HG02852 (cell line): ENCODE measurements around the gene NLGN1.
"Not testable (repeated sequence)": the region's sequence is repeated elsewhere in the genome, so short reads cannot be mapped to it uniquely, and the experiment has no call there.

Experiments used
- ATAC-seq: cut with Tn5 transposase; IDR thresholded peaks from one replicate; pipeline ENCODE4 v1.9.1; 2021; ENCODE audit warnings: mild to moderate bottlenecking, moderate library complexity; ENCODE audit not compliant: unreplicated experiment

Gene NLGN1

DNA sequence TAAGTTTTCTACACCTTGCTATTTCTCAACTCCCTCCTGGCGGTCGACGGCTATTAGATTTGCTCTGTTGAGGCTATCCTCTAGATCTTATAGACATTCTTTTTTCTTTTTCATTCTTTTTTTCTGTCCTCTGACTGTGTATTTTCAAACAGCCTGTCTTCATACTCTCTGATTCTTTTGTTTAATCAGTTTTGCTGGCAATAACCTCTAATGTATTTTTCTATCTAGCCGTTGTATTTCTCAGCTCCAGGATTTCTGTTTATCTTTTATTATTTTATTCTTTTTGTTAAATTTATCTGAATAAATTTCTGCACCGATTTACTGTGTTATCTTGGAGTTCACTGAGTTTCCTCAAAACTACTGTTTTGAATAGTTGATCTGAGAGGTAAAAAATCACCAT lies 31.5 kb downstream of the NLGN1 start:
- ATAC-seq: no peak

DNA sequence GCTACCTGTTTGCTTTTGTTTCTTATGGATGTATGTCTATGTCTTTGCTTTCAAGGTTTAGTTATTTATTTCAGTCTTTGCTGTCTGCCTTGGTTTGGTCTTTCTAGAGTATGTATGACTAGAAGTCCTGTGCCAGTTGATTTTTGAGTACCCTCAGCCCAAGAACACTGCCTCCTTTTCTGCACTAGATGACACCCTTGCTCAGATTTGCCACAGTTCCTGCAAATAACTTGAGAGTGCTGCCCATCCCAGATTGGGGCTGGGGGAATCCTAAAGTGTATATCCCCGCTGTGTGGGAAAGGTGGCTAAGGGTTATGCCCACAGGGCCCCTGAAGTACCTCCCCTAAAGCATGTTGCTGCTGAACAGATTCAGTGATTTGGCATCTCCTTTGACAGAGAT lies 32.0 kb downstream of the NLGN1 start:
- no peak for ATAC-seq

DNA sequence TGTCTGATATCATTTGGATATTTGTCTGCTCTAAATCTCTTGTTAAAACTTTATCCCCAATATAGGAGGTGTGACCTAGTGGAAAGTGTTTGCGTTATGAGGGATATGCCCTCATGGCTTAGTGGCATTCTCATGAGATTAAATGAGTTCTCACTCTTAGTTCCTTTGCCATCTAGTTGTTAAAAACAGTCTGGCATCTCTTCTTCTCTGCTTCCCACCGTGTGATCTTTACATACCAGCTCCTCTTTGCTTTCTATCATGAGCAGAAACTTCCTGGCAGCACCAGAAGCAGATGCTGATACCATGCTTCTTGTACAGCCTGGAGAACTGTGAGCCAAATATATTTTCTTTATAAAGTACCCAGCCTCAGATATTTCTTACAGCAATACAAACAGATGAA lies 33.0 kb downstream of the NLGN1 start:
- no peak for ATAC-seq

DNA sequence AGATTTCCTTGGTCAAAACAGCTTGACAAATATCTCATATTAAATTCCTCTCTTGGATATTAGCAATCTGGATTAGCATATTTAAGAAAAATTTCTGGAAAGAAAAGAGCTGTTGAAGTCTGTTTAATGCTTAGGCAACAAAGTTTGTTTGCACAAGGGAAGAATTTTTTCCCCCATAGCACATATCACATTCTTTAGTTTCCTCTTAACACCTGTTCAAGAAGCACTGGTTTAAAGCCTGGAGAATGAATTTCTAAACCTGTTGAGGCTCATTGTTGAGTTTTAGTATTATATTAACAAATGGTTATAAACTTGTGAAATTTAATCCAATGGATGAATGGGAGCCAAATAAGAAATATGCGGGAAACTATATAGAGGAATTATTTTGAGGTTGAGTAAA lies 41.5 kb downstream of the NLGN1 start:
- ATAC-seq: no peak

DNA sequence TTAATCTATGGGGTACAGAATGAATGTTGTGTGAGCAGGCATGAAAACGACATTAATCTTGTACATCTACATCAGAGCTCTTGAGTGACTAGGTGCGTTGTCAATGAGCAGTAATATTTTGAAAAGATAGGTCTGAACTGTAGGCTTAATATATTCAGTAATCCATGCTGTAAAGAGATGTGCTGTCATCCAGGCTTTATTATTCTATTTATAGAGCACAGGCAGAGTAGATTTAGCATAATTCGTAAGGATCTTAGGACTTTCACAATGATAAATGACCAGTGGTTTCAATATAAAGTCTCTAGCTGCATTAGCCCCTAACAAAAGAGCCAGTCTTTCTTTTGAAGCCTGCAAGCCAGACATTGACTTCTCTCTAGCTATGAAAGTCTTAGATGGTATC lies 43.0 kb downstream of the NLGN1 start:
- no peak for ATAC-seq

DNA sequence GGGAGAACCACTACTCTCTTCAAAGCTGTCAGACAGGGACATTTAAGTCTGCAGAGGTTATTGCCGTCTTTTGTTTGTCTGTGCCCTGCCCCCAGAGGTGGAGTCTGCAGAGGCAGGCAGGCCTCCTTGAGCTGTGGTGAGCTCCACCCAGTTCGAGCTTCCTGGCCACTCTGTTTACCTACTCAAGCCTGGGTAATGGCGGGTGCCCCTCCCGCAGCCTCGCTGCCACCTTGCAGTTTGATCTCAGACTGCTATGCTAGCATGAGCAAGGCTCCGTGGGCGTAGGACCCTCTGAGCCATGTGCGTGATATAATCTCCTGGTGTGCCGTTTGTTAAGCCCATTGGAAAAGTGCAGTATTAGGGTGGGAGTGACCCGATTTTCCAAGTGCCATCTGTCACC lies 54.0 kb downstream of the NLGN1 start:
- not testable (repeated sequence) for ATAC-seq

DNA sequence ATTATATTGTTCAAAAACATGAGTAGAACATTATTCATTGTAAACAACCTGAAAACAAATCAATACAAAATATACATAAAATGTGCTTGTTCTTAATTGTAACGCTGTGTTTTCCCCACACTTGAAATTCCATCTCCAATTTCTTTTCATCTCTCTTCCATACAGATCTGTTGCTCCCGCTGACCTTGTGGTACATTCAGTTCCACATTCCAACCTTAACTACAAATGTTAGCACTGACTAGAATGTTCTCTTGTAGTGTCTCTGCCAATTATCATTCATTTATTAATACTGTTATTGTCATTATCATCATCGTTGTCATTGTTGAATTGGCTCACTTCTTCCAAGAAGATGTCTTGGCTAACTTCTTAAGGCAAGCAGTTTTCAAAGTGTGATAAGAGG lies 65.7 kb downstream of the NLGN1 start:
- ATAC-seq: no peak

DNA sequence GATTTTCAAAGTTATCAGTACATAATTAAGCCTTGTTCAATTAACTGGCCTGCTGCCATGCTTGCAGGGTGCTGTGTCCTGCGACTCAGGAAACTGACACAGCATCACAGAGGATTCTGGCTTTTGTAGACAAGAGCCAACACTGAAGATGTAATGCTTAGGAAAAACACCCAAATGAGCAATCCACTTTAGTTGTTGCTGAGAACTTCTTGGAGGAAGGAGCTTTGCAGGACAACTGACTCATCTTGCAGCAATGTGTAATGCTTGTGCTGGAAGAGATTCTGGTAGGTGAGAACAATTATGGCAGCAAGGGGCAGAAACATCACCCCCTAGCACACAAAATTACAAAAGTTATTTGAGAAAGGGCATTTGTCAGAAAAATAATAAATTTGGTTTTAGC lies 67.6 kb downstream of the NLGN1 start:
- ATAC-seq: no peak

DNA sequence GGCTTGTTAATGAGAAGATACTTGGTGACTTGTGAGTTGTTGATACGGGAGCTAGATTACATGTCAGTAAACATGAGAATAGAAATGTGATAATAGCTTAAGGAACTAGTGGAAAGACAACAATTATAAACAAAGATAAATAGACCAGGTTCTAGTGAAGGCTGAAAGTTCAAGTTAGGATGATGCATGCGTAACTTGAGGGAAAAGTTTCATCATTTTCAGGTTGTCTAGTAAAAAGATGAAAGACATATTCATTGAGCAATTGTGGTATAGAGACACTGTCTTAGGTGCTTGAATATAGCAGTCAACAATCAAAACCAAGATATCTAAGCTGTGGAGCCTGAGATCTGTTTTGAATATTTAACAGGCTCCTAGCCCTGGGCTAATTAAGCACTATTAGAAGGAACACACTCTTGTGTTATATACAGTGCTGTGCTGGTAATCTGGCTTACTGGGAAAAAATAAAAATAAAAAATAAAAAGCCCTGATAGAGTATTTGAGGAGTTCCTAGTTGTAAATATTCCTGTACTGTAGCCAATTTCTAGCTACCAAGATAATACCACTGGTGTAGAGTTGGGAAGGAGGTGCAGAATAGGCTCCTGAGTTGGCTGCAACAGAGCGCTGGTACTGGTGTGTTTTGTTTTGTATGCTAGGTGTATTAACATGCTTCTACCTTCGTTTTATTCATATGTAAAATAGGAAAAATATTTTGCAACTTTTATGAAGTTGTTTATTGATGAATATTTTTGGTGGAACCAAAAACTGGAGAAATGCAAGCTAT lies 68.5 kb downstream of the NLGN1 start:
- no peak for ATAC-seq

DNA sequence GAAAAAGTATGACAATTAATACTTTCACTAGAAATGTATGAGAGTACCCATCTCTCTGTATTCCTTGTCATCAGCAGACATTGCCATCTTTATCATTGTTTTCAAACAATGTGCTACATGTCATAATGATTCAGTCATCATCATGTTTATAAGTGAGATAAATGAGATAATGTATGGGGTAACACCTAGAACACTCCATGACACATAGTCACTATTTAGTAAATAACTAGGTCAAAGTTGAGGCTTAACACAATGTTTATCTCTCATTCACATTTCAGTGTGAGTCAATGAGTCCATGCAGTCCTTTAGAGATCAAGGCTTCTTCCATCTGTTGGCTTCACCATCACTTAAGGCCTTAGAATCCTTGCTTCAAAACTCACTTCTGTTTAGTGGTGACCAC lies 70.0 kb downstream of the NLGN1 start:
- ATAC-seq: no peak

DNA sequence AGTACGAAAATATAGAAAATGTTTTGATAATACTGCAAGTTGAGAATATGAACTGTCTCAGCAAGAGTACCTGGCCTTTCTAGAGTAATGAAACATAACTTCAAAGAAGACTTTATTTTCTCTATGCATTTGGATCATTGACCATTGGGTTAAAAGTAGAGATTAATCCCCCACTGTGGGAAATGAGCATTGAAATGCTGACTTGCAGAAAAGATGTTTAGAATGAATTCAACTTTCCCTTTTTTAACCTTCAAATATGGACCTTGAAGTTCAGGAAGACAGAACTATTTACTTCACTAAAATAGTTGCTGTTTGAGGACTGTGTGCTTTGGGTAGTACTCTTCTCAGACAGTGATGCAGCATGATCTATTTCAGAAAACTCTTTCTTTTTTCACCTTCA lies 75.7 kb downstream of the NLGN1 start:
- no peak for ATAC-seq

DNA sequence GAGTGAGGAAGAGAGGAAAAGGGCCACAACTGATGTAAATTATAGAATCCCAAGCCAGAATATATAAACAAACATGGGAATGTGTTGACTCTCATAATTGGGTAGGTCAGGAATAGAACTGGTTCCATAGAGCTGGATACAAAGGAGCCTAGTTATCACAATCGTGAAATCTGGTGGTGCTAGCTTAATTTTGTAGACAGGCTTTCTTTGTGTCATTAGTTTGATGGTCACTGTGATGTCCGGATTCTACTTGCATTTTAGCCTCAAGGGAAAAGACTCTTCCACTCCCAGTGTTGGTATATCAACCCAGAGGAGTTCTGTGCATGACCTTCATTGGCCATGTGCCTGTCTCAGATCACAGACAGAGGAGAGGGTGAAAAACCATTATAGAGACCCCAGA lies 81.8 kb downstream of the NLGN1 start:
- no peak for ATAC-seq

DNA sequence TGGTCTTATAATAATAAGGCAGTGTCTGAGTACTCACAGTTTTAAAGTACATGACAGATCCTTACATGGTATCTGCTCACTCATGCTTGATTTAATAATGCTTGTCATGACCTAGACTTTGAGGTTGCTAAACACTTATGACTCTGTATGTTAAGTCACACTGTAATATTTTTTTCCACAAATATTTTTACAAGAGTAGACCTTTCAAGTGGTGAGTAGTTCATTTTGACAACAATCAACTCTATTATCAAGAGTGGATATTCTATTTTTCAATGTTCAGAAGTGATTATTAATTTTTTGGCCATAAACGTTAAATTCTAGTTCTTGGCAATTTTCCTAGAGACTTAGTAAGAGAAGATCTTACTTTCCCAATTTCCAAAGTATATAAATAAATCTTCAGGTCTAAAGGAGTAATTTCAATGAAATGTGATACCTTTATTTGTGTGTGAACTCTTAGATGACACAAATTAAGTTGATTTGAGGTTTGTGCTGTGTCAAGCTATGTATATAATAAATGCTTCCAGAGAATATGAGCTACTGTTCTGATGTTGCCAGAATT lies 104.5 kb downstream of the NLGN1 start:
- no peak for ATAC-seq

DNA sequence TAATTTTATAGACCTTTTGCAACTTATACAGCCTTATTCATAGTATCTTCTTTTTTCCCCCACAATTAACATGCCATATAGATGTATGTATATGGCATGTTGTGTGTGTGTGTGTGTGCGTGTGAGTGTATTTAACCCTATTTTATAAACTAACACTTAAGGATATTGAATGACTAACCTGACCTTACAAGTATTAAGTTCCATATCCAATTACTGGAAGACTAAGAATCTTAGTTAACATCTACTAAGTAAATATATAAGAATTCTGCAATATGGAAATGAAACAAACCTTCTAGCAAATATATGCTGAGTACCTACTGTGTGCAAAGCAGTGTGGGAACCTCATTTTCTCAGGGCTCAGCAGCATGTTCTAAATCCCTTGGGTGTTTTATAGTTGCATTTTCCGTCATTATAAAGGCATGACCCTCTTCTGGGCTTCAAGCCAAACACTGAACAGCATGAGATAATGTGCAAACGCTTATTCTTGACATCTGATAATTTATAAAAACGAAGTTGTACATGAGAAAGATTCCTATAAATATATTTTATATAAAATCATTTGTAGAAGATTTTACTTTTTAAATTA lies 105.5 kb downstream of the NLGN1 start:
- ATAC-seq: no peak

DNA sequence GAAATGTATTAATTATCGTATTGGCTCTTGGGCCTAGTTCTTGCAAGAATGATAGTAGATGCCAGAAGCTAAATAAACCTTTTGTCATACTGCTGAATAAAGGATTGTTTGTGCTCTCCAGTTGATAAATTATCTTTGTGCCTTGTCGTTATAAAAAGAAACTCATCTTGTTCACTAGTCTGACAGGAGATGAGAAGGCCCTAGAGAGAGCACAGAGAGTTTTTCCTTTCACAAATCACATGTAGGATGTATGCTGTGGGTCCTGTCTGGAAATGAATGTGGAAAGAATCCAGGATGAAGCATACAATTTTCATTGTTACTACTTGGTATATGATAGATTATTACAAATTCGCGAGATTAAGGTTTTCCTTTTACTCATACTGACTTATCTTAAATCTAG lies 113.0 kb downstream of the NLGN1 start:
- no peak for ATAC-seq

DNA sequence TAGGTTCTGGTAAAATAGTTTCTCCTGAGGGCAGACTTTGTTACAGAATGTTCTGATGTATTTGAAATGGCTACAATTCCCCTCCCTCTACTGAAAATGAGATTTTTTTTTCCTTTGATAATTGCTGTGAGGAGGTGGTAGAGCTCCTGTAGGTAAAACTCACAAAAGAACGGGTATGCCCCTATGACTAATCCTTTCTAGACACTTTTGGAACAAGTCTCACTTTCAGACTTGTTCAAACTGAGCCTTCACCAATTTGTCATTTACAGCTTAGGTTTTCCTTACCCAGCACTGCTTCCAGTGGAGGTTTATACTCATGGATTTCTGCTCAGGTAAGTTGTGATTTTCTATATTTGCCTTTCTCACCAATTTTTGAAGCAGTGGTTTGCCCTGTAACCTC lies 115.6 kb downstream of the NLGN1 start:
- peak; percentile 77 for ATAC-seq

DNA sequence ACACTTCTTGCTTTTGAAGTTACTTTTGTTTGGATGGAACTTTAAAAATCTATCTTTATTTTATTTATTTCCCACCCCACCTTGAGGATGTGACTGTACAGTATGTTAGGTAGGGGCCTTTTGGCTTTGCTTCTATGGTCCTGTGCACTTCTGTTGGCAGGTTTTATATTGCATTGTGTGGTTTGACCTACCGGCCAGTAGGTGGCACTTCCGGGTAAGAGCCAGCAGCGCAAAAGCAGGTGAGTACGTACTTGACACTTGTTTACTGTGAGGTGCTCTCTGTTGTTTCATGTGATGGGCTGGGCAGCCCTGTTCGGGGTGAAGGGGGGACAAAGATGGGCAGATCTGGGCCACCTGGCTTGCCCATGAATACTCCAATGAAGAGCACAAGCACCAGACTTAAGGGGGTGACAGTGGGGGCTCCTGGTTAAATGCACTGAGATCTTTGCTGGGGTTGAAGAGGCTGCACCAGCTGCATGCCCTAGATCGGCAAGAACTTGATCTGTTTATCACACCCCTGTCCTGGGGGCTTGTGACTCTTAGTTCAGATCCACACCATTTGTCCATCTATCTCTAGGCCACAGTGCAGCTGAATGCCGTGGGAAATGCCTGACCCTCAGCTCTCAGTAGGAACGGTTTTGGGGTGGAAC lies 131.6 kb downstream of the NLGN1 start:
- peak; percentile 94 for ATAC-seq

DNA sequence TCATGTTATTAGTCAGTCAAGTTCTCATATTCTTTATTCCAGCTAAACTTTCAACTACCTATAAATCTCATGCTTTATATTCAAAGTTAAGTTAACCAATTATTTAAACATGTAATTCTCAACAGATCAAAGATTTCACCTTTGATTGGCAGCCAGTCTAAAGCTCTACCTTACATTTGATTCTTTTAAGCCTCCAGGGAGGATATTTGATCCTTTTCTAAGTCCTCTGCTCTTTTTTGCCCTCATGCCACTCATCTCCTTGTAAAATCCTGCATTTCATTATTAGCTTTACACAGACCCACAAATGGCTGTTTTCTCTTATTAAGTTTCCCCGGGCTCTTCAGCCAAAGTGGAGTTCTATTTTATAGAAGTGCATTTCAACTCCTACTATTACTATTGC lies 134.1 kb downstream of the NLGN1 start:
- no peak for ATAC-seq

DNA sequence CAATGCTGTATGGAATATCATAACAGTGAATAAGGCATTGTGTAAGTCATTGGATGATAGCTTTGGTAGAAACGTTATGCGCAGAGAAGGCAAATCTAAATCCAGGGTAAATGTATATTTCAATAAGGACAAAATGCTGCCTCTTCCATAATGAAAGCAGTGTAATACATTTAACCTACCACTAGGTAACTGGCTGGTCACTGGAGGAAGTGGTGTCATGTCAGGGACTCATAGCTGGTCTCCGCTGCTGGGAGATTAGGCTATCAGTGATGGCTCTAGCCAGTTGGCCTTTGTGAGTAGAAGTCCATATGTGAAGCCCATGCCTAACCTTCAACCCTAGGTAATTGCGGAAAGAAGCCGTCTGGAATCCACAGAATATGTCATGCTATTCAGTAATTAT lies 140.9 kb downstream of the NLGN1 start:
- no peak for ATAC-seq

DNA sequence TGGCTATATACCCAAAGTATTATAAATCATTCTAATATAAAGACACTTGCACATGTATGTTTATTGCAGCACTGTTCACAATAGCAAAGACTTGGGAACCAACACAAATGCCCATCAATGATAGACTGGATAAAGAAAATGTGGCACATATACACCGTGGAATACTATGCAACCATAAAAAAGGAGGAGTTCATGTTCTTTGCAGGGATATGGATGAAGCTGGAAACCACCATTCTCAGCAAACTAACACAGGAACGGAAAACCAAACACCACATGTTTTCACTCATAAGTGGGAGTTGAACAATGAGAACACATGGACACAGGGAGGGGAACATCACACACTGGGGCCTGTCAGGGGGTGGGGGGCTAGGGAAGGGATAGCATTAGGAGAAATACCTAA lies 148.0 kb downstream of the NLGN1 start:
- ATAC-seq: not testable (repeated sequence)

DNA sequence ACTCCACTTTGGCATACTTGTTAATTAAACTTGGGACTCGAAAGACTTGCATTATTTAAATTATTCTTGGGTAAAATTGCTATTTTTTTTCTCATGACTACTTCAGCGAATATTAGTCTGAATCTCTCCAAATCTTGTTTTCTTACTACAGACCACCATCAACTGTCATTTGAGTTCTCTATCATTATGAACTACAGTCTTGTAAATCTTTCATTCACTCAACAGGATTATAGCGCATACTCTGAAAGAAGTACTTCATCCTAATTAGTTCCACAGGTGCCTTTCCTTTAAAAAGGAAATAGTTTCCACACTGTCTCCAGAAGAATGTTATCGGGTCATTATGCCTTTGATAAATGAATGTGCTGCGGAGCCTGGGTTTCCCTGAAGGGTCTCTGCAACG lies 149.5 kb downstream of the NLGN1 start:
- ATAC-seq: no peak

DNA sequence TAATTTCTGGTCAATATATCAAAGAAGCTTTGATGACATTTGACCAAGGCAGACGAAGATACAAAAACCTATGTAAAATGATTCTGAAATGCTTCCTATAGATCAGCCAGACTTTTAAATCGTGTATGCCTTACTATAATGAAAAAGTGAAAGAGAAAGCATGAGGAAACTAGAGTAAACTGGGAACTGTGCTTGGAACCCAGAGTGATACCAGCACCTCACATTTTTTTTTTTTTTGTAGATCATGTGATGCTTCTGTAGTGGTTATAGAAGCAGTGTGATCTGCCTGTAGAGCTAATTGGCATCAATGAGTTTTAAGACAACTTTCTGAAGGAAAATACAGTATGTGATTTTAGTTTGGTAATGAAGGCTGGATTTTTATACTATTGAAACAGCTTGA lies 150.7 kb downstream of the NLGN1 start:
- ATAC-seq: no peak
